HG03520 (cell line): Measurements from ENCODE around the gene DLX3.

Experiments
- ATAC-seq: cut with Tn5 transposase; IDR thresholded peaks from one replicate; pipeline ENCODE4 v1.9.1; 2021; ENCODE audit warnings: mild to moderate bottlenecking, moderate library complexity; ENCODE audit not compliant: unreplicated experiment

Gene DLX3

DNA sequence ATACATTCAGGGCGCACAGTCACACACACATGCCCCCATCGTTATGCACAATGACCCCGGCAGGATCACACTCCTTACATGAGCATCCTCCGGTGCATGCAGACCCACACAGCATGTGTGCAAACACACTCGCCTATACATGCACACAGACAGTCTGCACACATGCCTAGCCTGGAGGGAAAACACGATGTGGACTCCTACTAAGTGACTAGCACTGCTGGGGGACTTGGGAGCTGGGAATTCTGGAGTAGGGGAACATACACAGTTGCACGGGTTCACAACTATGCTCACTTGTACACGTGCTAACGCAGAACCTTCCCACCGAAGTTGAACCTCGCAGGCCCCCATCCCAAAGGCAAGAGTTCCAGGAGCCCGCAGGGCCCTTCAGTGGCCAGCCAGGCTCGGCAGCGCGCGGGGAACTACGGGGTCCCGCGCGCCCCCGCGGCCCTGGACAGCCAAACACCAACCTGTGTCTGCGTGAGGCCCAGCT lies 2.0 kb downstream of the DLX3 start:
- ATAC-seq = no peak

DNA sequence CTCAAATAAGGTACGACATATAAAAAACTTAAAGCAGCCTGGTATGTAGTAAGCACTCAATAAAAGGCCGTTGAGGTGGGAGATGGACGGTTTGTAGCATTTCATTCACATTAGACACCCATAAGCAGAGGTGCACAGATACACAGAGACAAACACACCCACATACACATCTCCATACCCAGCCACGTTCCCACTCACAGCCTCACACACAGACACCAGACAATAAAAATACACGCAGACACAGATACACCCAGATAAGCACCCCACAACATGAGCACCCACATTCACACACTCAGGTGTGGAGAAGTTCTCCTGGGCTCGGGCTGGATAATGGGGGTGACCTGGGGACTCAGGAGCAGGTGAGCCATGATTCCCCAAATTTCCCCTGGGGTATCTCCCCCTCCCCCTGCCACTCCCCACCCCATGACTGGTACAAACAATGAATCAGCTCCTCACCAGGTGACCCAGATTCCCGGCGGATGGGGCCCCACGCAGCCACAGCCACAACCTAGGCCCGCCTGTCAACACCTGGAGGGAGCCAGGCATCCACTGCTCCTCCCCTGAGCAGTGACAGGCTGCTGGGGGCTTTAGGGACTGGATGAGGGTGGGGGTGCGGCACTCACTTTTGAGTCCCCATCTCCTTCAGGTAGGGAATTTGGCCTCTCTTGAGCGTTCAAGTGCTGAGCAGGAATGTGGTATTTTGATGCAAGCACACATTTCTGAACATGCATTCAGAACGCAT lies 2.7 kb downstream of the DLX3 start:
- ATAC-seq = no peak

DNA sequence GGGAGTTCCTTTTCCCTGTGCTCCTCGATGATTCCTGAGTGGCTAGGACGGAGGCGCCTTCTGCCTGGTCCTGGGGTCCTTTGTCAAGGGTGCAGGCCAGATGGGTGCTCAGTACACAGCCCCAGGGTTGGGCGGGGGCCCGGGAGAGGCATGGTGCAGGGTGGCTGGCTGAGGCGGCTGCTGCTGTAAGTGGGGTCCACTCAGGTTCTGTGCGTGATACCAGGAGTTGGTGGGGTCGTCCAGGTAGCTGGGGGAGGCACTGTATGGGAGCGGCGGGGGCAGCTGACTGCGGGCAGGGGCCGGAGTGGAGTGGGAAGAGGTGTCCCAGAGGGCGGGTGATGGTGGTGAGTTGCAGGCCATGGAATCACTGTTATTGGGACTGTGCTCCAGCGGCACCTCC lies 3.6 kb downstream of the DLX3 start:
- ATAC-seq = no peak

DNA sequence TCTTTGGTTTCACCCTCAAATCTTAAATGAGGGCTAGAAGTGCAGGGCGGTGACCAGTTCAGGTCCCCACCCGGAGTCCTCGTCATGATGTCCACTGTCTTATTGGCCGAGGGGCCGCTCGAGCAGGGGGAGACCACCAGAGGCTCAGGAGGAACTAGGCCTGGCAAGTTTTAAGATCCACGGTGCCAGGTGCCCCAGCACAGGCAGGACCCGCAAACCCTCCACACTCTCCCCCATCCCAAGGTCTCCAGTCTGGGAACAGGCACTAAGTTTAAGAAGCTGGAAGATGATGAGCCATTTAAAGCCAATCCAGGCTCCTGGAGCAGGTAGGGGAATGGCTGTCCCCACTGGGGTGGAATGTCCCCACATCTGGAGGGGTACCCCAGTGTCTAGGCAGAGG lies 4.1 kb downstream of the DLX3 start:
- ATAC-seq = no peak

DNA sequence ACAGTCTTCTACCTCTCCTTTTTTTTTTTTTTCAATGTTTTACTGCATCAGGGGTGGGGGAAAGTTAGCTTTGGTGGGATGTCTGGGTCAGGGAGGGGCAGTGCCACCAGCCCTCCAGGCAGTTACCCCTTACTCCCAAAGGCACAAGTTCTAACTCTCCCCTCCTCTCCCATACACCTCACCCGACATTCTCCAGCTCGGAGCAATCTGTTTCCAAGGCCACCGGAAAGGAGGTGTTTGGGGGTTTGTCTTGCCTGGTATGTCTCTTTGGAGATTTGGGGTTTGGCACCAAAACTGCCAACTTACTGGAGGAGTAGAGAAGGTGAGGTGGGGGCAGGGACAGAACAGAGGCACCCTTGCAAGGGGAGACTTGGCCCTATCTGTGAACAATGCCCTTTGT lies 4.7 kb downstream of the DLX3 start:
- ATAC-seq = no peak

DNA sequence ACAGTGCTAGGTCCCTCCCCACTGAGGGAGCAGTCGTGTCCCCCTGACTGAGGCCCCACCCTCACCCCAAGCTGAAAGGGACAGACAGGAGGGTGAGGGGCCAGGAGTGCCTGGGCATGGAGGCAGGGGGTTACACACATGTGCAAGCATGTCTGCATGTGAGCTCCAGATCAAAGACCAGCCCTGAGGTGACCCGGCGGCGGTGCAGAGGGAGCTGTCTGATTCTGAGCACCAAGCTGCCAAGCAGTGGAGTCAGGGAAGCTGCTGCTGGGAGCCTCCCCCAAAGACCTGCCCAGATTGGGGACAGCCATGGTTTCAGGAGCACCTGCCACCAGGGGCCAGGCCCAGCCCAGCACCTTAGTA lies 5.5 kb downstream of the DLX3 start:
- no peak for ATAC-seq

DNA sequence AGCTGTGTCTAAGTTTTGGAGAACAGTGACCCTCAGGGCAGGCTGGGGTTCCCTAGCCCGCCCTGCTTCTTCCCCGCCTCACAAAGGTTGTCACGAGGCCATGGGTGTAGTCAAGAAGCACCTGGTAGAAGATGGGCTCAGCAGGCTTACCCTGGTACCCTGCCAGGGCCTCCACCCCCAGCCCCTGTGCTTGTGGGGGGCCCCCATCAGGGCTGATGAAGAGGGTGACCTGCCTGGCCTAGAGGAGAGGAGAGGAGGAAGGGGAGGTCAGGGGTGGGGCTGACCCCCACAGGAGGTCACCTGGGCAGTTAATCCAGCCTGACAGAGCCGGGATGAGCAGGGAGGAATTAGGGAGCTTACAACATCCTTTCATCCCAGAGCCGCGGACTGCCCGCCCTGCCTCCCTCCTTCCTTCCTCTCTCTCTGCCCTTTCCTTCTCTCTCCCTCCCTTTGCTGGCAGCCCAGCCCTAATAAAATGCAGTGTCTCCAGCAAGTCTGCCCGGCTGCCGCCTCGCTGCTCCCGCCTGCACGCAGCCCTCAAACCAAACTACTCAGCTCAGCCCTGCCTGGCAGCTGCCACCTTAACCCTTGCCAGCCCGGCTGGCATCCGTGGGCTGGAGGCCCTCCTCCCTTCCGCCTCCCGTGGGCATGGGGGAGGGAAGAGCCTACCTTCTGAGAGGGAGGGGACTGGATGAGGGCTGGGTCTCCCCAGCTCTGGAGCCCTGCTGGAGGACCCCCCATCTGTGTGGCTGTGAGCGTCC lies 7.2 kb downstream of the DLX3 start:
- no peak for ATAC-seq

DNA sequence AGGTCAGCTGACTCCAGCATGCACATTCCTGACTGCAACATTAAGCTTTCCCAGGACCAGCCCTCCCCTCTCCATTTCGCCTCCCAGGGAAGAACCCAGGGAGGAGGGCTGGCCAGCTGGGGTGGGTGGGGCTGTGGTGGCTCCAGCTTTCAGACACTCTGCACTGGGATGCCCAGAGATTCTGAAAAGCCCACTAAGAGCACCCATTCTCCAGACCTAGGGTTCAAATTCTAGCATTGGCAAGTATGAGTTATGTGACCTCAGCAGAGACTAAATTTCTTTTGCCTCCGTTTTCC lies 7.8 kb downstream of the DLX3 start:
- no peak for ATAC-seq

DNA sequence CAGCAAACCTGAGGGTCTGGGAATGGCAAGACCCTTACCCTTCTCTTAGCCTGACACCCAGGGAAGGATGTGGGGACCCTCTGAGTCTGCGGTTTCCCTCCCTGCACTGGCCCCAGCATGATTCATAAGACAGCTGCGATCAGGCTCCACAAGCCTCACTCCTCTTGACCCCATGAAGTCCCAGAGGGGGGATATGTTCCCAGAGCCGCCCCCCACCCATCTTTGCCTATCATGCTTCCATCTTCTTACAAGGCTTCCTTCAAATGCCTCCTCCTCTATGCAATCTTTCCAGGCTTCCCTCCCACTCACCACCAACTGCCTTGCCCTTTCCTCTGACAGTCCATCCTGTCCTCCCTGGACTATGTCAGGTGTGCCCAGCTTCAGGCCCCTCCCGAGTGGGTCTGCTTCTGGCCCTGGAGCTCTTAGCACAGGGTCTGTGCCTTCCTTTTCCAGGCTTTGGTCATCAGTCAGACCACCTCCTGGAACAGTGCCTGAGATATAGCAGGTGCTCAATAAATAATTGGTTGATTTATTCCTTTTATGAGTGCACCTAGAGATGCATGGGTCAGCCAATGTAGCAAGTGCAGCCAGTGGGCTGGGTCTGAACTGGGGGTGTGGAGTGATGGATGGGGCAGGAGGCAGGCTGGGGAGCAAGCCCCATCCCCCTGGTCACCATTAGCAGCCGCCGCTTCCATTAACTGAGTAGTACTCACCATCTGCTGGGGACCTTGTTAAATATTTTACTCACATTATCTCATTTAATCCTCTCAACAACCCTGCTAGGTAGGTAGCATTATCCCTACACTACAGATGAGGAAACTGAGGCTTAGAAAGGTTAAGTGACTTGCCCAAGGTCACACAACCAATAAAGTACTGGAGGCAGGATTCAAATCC lies 8.4 kb downstream of the DLX3 start:
- no peak for ATAC-seq

DNA sequence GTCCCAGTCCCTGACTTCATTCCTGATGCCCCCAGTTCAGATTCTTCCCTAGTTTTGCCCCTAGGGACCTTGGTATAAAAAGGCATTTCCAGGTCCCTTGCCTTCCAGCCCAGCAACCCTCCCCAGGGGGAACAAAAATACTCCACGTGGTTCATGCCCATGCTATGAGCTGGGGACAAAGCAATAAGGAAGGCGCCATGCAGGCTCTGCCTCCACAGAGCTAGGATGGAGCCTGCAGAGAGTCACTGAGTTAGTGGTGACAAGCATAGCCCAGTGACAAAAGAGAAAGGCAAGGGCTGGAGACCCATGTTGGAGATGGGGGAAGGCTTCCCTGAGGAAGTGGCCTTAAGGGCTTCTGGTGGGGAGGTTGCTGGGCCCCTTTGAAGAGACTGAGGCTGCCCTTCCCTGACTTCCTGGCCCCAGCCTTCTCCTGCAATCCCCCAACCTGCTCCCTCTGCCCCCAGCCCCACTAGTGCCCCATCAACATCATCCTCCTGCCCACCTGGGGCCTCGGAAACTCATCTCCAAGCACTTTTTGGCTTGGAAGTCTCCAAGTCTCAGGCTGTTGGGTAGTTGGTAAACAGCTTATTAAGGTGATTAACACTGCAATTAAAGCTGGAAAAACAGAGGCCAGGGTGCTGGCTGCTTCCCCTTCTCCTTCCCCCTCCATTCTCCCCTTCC lies 9.6 kb downstream of the DLX3 start:
- no peak for ATAC-seq

DNA sequence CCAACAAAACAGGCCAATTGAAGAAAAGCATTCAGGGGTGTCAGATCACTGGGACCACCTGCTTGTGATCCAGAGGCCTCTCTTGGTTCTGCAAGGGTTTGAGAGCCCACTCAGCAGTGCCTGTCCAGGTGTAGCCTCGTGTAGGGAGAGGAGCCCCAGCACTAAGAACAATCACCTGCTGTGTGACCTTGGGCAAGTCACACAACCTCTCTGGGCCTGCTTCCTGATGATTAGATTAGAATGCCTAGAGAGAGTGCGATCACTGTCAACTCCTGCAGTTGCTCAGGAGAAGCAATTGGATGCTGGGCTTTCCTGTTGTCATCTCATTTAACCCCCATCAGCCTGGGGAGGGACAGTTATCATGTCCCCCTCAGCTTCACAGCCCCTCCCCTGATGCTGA lies 10.2 kb downstream of the DLX3 start:
- ATAC-seq = no peak

DNA sequence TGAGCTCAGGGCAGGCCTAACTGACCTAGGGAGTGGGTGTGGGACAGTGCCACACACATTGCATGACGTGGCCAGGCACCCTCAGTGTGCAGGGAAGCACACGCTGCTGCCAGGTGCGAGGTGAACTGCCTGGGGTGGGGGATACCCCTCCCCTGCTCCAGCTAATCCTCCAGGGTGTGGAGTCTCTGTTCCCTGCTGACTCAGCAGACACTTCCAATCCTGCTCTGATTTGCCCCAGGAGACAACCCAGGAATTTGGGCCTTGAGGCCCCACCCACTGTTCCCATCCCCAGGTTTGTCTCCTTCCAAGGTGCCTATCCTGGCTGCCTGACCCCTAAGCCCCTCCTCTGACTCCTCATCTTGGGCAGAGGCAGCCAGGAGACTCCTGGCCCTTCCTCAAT lies 10.7 kb downstream of the DLX3 start:
- no peak for ATAC-seq

DNA sequence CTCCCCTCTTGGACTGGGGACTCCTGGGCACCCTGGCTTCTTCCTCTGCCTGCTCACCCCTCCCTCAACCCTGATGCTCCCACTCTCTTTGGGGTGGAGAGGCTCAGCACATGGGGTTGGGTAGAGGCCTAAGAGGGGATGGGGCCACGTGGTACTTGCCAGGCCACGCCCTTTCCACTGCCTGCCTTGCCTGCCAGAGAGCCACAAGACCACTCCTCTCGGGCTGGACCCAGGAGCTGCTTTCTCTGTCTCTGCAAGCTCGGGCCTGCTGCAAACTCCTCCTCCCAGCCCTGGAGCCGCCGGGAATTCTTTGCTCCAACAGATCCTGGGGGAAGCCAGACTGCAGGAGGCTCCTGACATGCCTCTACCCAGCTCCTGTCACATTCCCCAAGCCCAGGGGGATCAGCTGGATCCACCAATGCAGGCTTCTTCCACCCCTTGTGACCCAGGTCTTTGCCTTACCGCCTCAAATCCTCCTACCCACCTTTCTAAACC lies 14.3 kb downstream of the DLX3 start:
- ATAC-seq = no peak

DNA sequence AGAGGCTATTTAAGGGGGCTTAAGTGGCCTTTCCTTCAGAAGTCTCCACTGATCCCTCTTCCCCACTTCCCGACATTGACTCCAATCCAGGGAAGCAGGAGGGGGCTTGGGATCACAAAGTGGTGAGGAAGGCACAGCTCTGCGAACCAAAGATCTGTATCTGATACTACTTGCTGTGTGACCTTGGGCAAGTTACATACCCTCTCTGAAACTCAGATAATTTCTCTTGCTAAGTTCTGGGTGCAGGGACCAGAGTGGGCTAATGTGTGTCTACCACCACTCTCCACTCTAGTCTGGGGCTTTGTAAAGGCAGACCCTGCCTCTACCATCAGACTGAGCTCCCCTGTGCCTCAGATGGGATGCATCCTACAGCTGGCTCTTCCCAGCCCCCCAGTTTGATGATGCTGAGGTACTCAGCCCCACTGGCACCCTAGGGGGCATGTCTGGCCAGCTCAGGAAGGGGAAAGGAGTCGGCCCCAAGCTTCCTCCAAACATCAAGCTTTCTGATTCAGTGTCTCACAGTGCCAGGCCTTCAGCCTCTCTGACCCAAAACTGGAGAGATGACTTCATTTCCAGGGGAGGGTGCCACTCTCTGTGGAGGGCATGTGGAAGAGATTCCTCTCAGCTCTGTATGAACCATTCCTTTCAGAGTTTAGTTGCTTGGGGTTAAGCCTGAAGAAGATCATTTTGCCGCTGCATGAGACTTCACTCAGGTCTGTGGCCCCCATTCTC lies 15.1 kb downstream of the DLX3 start:
- ATAC-seq = no peak

DNA sequence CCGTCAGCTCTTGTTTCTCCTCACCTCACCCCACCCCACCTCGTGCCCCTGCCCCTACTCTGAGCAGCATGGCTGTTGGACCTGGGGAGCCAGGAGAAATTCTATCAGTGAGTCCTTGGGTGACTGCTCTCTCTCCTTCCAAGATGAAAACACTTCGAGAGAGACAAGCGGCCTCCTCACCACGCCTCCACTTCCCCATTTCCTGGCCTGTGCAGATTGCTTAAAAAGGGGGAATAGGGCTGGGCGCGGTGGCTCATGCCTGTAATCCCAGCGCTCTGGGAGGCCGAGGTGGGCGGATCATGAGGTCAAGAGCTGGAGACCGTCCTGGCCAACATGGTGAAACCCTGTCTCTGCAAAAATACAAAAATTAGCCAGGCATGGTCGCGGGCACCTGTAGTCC lies 16.5 kb downstream of the DLX3 start:
- ATAC-seq = no peak

DNA sequence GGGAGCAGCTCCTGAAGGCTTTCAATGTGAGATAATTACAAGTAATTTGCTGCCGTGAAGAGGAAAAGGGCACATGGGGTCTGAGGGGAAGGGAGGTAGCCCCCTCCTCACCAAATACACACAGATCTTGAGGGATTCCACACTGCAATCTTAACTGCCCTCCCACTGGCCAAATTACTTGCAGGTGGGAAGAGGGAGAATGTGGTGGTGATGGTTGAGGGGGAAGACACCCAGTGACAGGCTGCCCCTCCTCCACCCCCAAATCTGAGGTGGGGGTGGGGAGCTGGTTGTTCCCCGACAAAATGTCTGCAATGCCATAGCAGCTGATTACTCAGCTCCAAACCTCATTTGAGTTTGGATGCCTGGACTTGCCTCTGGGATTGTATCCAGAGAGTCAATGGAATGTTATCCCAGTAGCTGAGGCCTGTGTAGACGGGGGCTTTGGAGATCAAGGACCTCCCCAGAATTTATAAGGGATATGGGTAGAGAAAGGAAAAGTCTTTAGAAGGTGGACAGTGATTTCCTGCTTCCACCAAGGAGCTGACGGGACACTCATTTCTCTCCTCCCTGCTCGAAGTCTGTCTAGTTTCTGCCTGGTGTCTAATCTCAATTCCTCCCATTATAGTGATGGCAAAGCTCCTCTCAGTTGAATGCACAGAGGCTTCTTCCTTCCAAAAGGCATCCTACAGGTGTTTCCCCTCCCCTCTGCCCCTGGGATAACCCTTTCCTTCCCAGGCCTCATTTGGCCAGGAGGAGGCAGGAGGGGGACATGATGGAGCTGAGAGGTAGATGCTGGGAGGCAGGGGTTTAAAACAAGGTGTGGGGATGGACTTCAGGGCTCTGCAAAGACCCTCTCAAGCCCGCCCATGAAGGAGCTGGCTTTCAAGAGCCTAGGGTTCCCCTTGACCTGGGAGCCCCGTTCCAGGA lies 17.3 kb downstream of the DLX3 start:
- ATAC-seq = no peak

DNA sequence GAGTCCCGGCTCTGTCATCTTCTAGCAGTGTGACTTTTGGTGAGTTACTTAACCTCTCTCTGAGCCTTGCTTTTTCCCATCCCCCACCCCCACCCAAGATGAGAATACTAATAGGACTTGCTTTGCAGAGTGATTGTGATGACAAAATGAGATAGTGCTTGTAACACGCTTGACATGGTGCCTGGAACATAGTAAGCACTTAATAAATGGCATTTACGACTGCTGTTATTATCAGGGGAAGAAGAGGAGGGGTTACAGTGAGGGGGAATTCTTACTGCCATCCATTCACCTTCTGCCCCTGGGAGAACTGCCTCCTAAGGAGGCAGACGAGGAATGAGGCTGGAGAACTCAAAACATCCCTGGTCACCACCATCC lies 18.2 kb downstream of the DLX3 start:
- ATAC-seq = no peak

DNA sequence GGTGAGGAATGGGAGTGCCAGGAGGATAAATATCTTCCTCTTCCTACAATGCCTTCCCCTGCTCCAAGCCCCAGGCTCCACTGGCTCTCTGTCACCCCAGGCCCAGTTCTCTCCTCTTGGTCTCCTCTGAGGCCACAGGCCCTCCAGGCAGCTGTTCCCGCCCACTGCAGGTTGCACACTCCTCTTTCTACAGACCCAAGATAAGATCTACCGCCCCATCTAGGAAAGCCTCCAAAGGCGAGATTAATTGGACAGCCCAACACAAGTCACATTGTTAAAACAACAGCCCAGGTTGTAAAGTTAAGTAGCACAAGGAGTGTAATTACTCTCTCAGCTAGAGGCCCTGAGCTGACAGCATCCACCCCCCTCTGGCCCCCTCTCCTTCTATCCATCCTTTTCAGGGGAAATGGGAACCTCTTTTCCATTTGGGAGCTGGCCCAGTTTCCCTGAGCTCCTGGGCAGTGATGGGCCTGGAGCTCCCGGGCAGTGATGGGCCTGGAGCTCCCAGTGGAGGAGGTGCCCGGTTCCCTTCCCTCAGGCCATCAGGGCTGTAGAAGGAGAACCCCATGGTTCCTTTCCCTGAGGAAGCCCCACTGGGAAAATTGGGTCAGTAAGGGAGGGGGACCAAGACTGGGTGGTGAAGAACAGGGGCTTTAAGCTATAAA lies 18.7 kb downstream of the DLX3 start:
- no peak for ATAC-seq

DNA sequence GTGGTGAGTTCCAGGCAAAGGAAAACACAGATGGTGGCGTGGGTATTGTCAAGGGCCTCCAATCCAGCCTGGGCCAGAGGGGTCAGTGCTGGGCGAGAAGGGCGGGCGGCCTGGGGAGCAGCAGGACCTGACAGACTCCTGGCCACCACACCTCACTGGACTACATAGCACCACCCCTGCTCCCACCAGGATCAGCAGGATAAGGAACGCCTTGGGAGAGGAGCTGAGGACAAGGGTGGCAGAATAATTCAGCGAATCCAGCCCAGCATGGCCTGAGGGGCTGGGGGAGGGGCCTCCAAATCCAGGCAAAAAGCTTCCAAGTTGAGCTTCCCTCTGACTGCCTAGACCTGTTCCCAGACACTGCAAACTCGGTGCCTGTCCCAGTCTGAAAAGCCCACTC lies 19.5 kb downstream of the DLX3 start:
- no peak for ATAC-seq
